ENCODE results near the gene ELFN1. TPM values are rescaled to one million over a fixed set of nuclear protein-coding genes. Genes with fewer than 3 reads are reported as not detected.

The ELFN1 gene
- total RNA-seq, 1 donor from 2014 or later, result 0.68 TPM

DNA sequence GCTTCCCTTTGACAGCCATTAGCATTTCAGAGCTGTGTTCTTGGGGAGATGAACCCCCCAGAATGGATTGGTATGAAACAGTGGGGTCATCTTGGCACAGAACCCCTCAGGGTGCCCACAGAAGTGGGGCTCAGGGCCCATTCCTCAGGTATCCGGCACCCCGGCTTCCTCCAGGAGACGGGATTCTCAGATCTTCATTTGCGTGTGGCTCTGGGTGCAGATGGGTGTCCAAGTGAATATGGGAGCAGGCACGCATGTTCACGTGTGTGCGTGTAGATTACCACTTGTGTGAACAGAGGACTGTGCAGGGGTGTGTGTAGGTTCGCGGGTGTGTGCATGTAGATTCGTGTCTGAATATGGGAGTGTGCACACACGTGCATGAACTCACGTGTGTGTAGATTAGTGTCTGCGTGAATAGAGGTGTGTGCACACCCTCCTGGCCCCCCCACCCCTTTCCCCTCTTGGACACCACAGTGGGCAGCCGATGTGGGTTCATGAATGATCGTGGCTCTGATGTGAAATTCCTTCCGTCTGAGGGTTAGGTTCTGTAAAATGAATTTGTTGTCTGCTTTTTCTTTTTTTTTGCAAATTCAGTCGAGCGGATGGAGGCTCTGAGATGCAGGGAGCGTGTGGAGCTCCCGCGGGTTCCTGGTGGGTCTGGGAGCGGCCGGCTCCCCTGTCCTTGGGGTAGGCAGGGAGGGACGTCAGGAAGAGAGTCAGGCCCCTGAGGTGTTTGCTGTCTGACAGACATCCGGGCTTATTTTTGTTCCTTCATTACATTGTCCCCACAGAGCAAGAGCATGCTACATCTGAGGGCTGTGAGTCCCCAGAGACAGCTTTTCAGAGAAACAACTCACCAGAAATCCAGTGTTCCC is 7.4 kb downstream of the ELFN1 start:
- ATAC-seq, result no peak

DNA sequence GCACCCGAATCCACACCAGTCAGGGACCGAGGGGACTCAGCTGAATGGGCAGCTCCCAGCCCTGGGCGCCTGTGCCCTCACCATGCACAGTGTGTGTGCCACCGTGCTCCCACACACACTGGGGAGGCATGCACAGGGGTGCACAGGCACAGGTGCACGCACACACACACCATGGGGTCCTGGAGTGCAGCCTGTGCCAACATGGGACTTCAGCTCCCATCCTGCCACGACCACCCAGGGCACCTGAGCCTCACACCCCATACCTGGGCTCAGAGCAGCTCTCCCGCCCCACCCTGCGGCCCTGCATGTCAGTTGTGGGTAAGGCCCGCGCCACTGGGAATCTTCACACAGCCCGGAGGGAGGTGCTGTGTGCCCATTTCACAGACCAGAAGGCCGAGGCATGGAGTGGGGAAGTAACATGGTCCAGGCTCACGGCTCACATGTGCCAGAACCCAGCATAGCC is 8.0 kb downstream of the ELFN1 start:
- no peak for ATAC-seq

- no peak for ATAC-seq
Measured at GRCh38 chr7:1678571-1679325, 8.7 kb downstream of the ELFN1 start.

GRCh38 chr7:1679326-1679965 is 9.4 kb downstream of the ELFN1 start:
- no peak for ATAC-seq

DNA sequence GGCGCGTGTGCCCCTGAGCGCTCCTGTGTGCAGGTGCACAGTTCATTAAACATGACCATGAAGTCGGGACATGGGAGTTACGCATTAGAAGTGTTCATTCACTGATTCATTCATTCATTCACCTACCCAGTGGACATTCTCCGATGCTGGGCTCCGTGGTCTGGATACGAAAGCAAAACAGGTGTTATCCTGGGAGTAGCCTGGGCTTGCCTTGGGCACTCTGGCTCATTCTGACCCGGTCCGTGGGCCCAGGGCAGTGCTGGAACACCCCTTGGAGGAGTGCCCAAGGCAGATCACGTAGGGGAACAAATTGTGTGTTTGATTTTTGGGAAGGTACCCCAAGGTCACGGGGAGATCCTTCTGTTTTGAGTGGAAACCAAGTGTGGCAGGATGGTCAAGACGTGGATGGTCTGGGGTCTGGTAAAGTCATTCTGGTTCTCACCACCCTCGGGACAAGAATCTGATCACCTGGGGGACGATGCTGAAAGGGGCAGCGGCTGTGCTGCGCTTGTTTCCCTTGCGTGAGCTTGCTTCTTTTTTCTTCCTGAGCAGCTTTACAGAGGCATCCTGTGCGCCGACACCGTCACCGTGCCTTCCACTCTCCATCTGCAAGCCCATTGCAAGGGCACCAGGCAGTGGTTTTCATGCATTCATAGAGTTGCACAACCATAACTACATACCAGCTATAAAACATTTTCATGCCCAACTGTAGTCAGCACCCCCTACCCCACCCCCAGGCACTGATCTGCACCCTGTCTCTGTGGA is 10.1 kb downstream of the ELFN1 start:
- no peak for ATAC-seq

- ATAC-seq, result no peak
Measured at GRCh38 chr7:1681581-1681980, 11.5 kb downstream of the ELFN1 start.

DNA sequence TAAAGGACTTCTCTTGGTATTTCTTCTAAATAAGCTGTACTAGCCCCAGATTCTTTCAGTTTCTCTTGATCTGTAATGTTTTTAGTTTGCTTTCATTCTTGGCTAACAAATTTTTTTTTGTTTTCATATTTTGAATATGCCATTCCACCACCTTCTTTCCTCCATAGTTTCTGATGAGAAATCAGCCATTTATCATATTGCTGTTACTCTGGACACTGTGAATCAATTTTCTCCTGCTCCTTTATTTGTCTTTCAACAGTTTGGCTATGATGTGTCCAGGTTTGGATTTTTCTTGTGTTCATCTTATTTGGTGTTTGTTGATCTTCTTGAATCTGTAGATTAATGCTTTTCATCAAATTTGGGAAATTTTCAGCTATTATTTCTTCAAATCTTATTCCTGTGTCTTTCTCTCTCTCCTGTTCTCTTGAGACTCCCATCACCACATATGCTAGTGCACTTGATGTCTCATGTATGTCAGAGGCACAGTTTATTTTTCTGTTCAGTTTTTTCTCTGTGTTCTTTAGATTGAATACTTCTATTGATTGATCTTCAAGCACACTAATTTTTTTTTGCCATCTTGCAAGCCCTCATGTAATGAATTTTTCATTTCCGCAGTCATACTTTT is 15.0 kb downstream of the ELFN1 start:
- ATAC-seq, result no peak

DNA sequence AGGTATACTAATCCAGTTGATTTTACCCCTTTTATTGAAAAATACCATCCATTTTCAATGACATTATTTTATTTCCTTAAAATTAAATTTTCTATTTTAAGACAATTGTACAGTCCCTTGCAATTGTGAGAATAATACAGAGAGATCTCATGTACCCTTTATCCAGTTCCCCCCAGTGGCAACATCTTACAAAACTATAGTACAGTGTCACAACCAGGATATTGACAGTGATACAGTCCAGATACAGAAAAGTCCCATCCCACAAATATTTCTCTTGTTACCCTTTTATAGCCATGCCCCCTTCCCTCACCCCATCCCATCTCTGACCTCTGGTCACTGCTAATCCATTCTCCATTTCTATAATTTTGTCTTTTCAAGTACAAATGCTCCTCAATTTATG is 18.5 kb downstream of the ELFN1 start:
- ATAC-seq, result no peak

DNA sequence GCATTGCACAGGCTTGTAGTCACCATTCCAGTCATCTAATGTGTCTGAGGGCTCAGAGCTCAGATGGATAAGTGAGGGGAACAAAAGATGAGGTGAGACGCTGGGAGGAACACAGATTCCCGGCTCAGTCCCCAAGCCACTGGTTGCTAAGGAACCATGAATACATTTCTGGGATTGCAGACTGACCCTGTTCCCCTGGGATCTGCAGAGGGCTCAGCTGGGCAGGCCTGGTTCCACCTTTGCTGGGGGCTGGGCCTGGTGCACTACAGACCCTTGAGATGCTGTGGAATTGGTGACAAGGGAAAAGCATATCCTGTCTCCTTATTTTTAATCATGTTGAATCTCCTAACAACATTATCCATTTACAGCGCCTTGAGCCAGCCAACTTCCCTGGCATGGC is 19.2 kb downstream of the ELFN1 start:
- no peak for ATAC-seq

- ATAC-seq, result no peak
Measured at GRCh38 chr7:1690359-1690958, 20.4 kb downstream of the ELFN1 start.

DNA sequence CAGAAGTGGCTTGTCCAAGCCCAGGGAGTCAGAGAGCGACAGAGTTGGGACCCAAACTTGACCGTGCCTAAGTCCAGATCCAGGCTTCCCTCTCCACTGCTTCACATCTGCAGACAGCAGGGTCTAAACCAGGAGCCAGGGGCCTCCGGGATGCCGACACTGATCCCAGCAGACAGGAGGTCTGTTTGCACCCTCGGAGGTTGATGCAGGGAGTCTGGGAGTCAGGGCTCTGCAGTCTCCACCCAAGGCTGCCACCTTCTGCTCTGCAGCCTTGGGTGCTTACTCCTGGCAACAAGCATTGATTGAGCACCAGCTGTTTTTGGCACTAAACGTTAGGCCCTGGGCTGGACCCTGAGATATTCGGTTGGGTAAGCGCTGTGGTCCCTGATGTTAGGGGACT is 21.0 kb downstream of the ELFN1 start:
- ATAC-seq, result no peak

DNA sequence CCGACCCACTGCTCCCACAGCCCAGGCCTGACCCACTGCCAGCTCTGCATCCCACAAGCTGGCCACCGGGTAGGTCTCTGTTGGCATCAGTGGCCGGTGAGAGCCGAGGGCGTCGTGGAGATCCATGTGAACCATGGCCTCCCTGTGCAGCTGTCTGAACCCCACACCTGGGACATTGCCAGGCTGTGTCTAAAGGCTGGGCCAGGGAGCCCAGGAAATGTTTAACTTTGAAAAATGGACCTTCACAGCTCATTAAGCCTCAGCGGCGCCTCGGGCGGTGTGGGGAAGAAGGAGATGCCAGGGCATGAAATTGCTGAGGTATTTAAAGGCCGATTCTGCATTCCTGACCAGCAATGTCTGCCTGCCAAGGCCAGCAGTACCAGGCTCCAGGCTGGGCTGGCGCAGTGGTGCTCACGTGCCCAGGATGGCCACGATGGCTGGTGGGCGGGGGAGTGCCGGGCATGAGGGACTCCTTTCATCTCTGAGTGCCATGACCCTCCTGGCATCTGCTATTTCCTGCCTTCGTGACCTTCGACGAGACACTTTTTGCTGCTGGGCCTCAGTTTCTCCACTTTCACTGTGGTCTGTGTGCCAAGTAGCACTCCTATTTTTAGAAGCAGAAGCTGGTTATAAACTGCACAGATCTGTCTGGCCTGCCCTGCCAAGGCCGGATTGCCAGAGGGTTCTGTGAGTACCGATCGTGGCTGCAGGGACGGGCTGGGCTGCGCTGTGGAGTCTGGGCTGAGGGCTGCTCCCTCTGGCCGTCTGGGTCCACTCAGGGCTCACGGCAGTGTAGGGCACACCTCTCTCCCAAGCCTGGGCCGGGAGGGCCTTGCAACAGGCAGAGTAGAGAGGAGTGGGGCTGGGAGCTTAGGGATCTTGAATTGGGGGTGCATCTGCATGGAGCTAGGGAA is 21.8 kb downstream of the ELFN1 start:
- ATAC-seq, result peak; percentile 25

DNA sequence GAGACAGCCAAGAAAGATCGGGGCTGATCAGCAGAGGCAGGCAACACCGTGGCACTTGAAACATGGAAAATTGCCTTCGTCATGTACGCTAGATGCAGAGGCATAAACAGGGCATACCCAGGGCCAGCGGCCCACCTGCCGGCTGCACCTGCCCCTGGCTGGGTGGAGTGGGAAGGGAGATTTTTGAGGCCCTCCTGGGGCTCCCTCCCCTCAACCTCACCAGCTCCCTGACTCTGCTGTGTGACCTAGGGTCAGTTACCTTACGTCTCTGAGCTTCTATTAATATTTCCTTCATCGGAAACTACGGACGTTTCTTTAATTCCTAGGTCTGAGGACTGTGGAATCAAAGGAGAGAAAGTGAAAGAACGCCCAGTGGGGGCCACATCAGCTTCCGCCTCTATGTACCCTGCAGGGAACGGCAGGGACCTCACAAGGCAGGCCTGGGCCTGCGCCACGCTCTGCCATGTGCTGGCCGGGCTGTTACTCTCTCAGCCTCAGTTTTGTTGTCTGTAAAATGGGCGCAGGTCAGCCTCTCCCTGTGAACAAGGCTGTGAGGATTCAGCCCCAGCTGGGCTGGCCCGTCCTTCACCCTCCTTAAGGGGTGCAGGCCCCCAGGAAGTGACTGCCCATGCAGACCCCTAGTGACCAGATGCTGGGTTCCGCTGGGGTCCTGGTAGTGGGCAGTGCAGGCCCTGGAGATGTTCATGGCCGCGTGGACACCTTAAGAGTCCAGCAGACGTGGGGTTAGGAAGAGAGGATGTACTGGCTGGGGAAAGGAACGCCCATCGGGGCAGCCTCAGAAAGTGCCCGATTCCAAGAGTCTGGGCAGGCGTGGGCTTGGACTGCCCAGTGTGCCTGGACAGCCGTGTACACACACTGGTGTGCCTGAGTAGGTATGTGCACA is 22.7 kb downstream of the ELFN1 start:
- no peak for ATAC-seq

- ATAC-seq, result no peak
Measured at GRCh38 chr7:1693419-1693990, 23.4 kb downstream of the ELFN1 start.

DNA sequence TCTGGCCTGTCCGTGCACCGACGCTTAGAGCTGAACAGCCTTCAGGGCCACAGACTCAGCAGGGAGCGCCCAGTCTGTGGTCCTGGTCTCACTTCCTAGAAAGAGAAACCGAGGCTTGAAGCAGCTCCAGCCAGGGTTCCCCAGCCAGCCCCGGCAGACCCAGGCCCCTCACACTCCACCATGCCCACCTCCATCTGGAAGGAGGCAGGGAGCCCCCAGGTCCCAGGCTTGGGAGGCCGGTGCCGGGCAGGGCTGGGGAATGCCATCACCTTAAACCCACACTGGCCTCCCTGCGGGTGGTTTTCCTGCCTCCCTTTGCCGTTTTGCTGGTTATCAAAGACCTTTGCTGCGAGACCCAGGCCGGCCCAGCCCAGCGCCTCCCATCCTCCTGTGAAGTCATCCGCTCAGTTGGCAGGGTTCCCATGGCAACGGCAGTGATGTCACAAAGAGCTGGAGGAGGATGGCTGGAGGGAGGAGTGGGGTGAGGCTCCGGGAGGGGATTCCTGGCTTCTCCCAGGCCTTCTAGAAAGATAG is 24.0 kb downstream of the ELFN1 start:
- no peak for ATAC-seq

DNA sequence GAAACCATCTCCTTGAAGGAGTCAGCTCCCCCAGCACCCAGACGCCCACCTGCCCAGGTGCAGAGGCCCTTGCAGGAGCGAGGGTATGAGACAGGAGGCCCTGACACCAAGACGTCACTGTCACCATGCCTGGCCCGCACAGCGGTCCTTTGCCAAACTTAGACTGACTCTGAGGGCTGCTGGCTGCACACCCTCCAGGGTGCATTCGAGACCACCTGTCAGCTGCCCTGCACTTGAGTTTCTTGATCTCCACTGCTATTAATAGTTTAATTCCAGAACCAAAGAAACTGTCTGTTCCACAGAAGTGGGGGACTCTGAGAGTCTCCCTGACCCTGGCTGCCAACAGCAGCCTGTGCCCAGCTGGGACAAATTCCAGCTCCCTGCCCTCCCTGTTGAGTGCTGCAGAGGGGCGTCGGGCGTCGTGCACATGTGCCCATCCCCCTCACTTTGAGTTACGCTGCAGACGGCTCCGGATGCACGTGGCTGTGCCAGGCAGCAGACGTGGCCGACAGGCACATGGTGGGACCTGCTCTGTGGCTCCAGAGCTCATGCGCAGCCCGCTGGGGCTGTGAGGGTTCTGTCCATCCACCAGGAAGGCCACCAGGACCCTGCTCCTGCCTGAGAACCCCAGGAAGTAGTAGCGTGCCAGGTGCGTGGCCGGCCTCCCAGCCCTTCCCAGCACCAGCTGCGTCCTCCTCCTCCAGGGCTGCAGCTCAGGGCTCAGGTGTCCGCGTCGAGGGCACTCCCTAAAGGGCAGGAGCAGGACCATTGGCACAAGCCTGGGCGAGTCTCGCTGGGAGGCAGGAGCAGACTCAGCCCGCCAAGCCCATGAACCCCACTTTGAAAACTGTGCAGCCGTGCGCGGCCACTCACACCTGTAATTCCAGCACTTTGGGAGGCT is 24.8 kb downstream of the ELFN1 start:
- peak; percentile 25 for ATAC-seq

- ATAC-seq, result no peak
Measured at GRCh38 chr7:1695800-1696454, 25.9 kb downstream of the ELFN1 start.
